PC-3 (cell line): ENCODE results near the gene HELLS. TPM values are rescaled to one million over a fixed set of nuclear protein-coding genes. Genes with fewer than 3 reads are reported as not detected.
"Not testable (repeated sequence)": the region's sequence is repeated elsewhere in the genome, so short reads cannot be mapped to it uniquely, and the experiment has no call there.

Source experiments
- ATAC-seq: fragments of 200-7000 bp; cut with Tn5 transposase; 2 replicates; pipeline ENCODE4 v1.9.1; 2020; ENCODE audit warnings: mild to moderate bottlenecking, moderate library complexity
- BruUV-seq: library from RNA; stranded (reverse); fragments of 400-500 nt; replicated peaks from 2 replicates; lab custom pipeline; 2021; lab: Mats Ljungman, UMichigan
- CTCF ChIA-PET: fragments of 300-600 bp; sonication (Branson Sonifier 250); formaldehyde crosslinking; loops from one replicate; lab custom pipeline; 2022; ENCODE audit warnings: antibody characterized with exemption; lab: Charles Lee
- POLR2A ChIA-PET: fragments of 300-600 bp; sonication (Branson Sonifier 250); formaldehyde crosslinking; loops from one replicate; lab custom pipeline; 2022; ENCODE audit warnings: antibody characterized with exemption; ENCODE audit not compliant: unreplicated experiment; lab: Charles Lee
- DNase-seq: peaks from one replicate; pipeline ENCODE4 v3.0.0-alpha.2; 2015
- H2AFZ ChIP-seq: fragments of 300-600 bp; sonication (generic); 2 replicates; pipeline ENCODE4 v1.6.0; 2016; ENCODE audit warnings: antibody characterized with exemption, low read length
- H3F3A ChIP-seq: fragments of 300-600 bp; sonication (generic); one replicate; pipeline ENCODE4 v1.6.0; 2017; ENCODE audit warnings: antibody characterized with exemption, low read length, control low read depth, mild to moderate bottlenecking; ENCODE audit not compliant: unreplicated experiment
- H3K27ac ChIP-seq: fragments of 300-600 bp; sonication (generic); 2 replicates; pipeline ENCODE4 v1.5.1; 2016; ENCODE audit warnings: mild to moderate bottlenecking, low read length
- H3K27me3 ChIP-seq: fragments of 300-600 bp; sonication (generic); 2 replicates; pipeline ENCODE4 v1.6.1; 2016; ENCODE audit warnings: low read length, mixed read lengths
- H3K36me3 ChIP-seq: fragments of 300-600 bp; sonication (generic); 2 replicates; pipeline ENCODE4 v1.6.1; 2016; ENCODE audit warnings: low read depth, mixed run types, low read length, mixed read lengths
- H3K4me1 ChIP-seq: fragments of 300-600 bp; sonication (generic); 2 replicates; pipeline ENCODE4 v1.5.1; 2016; ENCODE audit warnings: low read length; ENCODE audit not compliant: insufficient read depth
- H3K4me2 ChIP-seq: fragments of 300-600 bp; sonication (generic); 2 replicates; pipeline ENCODE4 v1.6.0; 2016; ENCODE audit warnings: low read length
- H3K4me3 ChIP-seq: fragments of 300-600 bp; sonication (generic); 2 replicates; pipeline ENCODE4 v1.5.1; 2016; ENCODE audit warnings: mild to moderate bottlenecking, low read length, mixed read lengths
- H3K79me2 ChIP-seq: fragments of 300-600 bp; sonication (generic); 2 replicates; pipeline ENCODE4 v1.6.1; 2017; ENCODE audit warnings: low read length, mixed read lengths
- H3K9ac ChIP-seq: fragments of 300-600 bp; sonication (generic); 2 replicates; pipeline ENCODE4 v1.6.0; 2016; ENCODE audit warnings: mild to moderate bottlenecking, low read length
- H3K9me2 ChIP-seq: fragments of 300-600 bp; sonication (generic); replicated peaks from 2 replicates; pipeline ENCODE4 v1.6.1; 2016; ENCODE audit warnings: mixed run types, low read length, mixed read lengths
- H3K9me3 ChIP-seq: fragments of 300-600 bp; sonication (generic); 2 replicates; pipeline ENCODE4 v1.6.1; 2016; ENCODE audit warnings: low read length, mixed read lengths
- H4K20me1 ChIP-seq: fragments of 300-600 bp; sonication (generic); 2 replicates; pipeline ENCODE4 v1.6.1; 2016; ENCODE audit warnings: low read length, mixed read lengths
- EZH2 ChIP-seq: fragments of 300-600 bp; sonication (generic); IDR thresholded peaks from one replicate; pipeline ENCODE4 v1.6.1; 2017; ENCODE audit warnings: antibody characterized with exemption, mild to moderate bottlenecking, low read length; ENCODE audit not compliant: unreplicated experiment
- EZH2phosphoT487 ChIP-seq: fragments of 300-600 bp; sonication (generic); IDR thresholded peaks from 2 replicates; pipeline ENCODE4 v1.6.1; 2018; ENCODE audit warnings: mild to moderate bottlenecking, antibody characterized with exemption, low read length, borderline replicate concordance
- intact Hi-C: fragments of 100-400 bp; cut with micrococcal nuclease; formaldehyde crosslinking; loops from 2 replicates; pipeline ENCODE4 v1.9.0; 2023
- total RNA-seq: library from RNA; depleted of rRNA; stranded (reverse); fragments of >200 nt; gene quantifications from 2 replicates; pipeline ENCODE4 v1.2.3, GENCODE V29; 2014
- TF ChIP-seq, protein P1 (sequence below): fragments of 300-600 bp; sonication (generic); conservative IDR thresholded peaks from 2 replicates; pipeline ENCODE4 v1.5.1; 2017; ENCODE audit warnings: antibody characterized with exemption, low read depth, mild to moderate bottlenecking, low read length

The HELLS gene
- total RNA-seq, 1 experiment from 2014 or later, result 86.3 TPM

DNA sequence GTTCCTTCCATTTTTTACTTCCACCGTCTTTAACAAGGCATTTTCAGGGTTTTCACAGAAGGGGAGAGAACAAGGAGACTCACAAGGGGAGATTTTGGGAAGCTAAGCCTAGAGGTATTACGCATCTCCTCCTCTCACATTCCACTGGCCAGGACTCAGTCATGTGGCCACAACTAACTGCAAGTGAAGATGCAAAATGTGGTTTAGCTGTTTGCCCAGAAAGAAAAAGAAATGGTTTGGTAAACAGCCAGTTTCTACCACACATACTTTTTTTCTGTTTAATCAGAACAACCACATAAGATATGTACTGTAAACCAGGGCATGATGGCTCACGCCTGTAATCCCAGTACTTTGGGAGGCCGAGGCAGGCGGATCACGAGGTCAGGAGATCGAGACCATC is 21.4 kb upstream of the HELLS start:
- ATAC-seq (no peak), DNase-seq (peak; percentile 3)
- intact Hi-C loops, result no loop called here
- no peak overlapping the region for H3K4me3 ChIP-seq
- no peaks in the 10 kb centered on the region for H3K27me3 ChIP-seq
- no peak overlapping the region for H3K4me2 ChIP-seq
- H4K20me1 ChIP-seq, result no peaks in the 10 kb centered on the region
- CTCF ChIA-PET, result no interaction called here
- H3K27ac ChIP-seq, result no peak overlapping the region
- no peaks in the 10 kb centered on the region for H3F3A ChIP-seq
- no peaks in the 10 kb centered on the region for H3K9me2 ChIP-seq
- H3K9me3 ChIP-seq, result no peaks in the 10 kb centered on the region
- BruUV-seq, result no TSS peak
- no peak overlapping the region for H2AFZ ChIP-seq
- H3K9ac ChIP-seq, result no peak overlapping the region
- H3K4me1 ChIP-seq, result no peaks in the 10 kb centered on the region
- POLR2A ChIA-PET, result no interaction called here
- no peaks in the 10 kb centered on the region for H3K79me2 ChIP-seq
- H3K36me3 ChIP-seq, result no peaks in the 10 kb centered on the region
- TF ChIP-seq EZH2 (no peak), EZH2phosphoT487 (no peak)
- TF ChIP-seq, protein P1, sequence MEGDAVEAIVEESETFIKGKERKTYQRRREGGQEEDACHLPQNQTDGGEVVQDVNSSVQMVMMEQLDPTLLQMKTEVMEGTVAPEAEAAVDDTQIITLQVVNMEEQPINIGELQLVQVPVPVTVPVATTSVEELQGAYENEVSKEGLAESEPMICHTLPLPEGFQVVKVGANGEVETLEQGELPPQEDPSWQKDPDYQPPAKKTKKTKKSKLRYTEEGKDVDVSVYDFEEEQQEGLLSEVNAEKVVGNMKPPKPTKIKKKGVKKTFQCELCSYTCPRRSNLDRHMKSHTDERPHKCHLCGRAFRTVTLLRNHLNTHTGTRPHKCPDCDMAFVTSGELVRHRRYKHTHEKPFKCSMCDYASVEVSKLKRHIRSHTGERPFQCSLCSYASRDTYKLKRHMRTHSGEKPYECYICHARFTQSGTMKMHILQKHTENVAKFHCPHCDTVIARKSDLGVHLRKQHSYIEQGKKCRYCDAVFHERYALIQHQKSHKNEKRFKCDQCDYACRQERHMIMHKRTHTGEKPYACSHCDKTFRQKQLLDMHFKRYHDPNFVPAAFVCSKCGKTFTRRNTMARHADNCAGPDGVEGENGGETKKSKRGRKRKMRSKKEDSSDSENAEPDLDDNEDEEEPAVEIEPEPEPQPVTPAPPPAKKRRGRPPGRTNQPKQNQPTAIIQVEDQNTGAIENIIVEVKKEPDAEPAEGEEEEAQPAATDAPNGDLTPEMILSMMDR, result no peak

DNA sequence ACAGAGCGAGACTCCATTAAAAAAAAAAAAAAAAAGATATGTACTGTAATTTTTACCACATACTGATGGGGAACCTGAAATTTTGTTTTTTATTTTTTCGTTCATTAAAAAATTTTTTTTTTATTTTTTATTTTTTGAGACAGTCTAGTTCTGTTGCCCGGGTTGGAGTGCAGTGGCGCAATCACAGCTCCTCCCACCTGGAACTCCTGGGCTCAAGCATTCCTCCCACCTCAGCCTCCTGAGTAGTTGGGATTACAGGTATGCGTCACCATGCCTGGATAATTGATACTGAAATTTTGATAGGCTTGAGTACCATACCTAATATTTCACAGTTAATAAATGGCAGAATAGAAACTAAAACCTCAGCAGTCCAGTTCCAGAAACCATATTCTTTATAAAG is 20.9 kb upstream of the HELLS start:
- CTCF ChIA-PET, result no interaction called here
- intact Hi-C loops, result no loop called here
- no peak for ATAC-seq
- no peak overlapping the region for H3K9ac ChIP-seq
- no peaks in the 10 kb centered on the region for H3K9me3 ChIP-seq
- no peak overlapping the region for H2AFZ ChIP-seq
- no peaks in the 10 kb centered on the region for H3K79me2 ChIP-seq
- H3K9me2 ChIP-seq, result no peaks in the 10 kb centered on the region
- H3F3A ChIP-seq, result no peaks in the 10 kb centered on the region
- no peaks in the 10 kb centered on the region for H3K36me3 ChIP-seq
- no peak overlapping the region for H3K27ac ChIP-seq
- no peak for TF ChIP-seq EZH2phosphoT487
- TF ChIP-seq EZH2, result no peak
- TF ChIP-seq, protein P1, result no peak
- no peak overlapping the region for H3K4me3 ChIP-seq
- no TSS peak for BruUV-seq
- H4K20me1 ChIP-seq, result no peaks in the 10 kb centered on the region
- no peak for DNase-seq
- POLR2A ChIA-PET, result no interaction called here
- no peaks in the 10 kb centered on the region for H3K27me3 ChIP-seq
- H3K4me1 ChIP-seq, result no peaks in the 10 kb centered on the region
- no peak overlapping the region for H3K4me2 ChIP-seq

DNA sequence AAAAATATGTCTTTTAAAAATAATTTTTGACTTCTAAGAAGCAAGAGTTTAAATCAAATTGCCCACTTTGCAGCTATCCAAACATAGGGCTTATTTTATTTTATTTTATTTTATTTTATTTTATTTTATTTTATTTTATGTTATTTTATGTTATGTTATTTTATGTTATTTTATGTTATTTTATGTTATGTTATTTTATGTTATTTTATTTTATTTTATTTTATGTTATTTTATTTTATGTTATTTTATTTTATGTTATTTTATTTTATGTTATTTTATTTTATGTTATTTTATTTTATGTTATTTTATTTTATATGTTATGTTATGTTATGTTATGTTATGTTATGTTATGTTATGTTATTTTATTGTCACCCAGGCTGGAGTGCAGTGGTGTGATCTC is 14.0 kb upstream of the HELLS start:
- POLR2A ChIA-PET, result interaction anchor here (0.6 kb wide), 1 partner anchor 22 kb away, joined by 3 read pairs; no protein-coding TSS in a partner anchor
- H3K4me3 ChIP-seq, H3K4me1 ChIP-seq, intact Hi-C loops, H3K79me2 ChIP-seq, CTCF ChIA-PET, H3K9me2 ChIP-seq, H3K4me2 ChIP-seq, H3K27me3 ChIP-seq, DNase-seq, BruUV-seq, H3K27ac ChIP-seq, H3K9me3 ChIP-seq, ATAC-seq, H2AFZ ChIP-seq, H3F3A ChIP-seq, H3K36me3 ChIP-seq, H4K20me1 ChIP-seq, H3K9ac ChIP-seq: not testable (repeated sequence)
